Measurements from ENCODE around the gene DNASE2. TPM values are rescaled to one million over a fixed set of nuclear protein-coding genes. Genes with fewer than 3 reads are reported as not detected.

DNASE2 gene
- total and polyA plus RNA-seq, 2 of the 8 experiments (the other 6 are each of a cell fraction or from before 2014, with no cell fraction given) = 33.2 to 48.2 TPM

Small RNA genes lying within 50 kb of the gene (microRNA-seq; reads per million reads assigned to microRNA genes)
- gene MIR5695 (ENCODE audit: borderline microRNAs expressed in 2 of 2, borderline number of aligned reads in 2 of 2, borderline replicate concordance in 1 of 2) (0 reads per million in 2 experiments), gene MIR6794 (ENCODE audit: borderline microRNAs expressed in 2 of 2, borderline number of aligned reads in 2 of 2, borderline replicate concordance in 1 of 2) (0 to 0.41 reads per million in 2 experiments)

Small RNA genes lying within 50 kb of the gene (small RNA-seq; reads per million reads assigned to genes)
- not detected for gene MIR5695 (ENCODE audit: insufficient read depth)
- gene MIR6794 (ENCODE audit: insufficient read depth) = not detected

Other genes with a start within 250 kb of the DNASE2 start
- gene MAN2B1, start 214.7 kb downstream of the DNASE2 start, total RNA-seq (2021; fragmentation: NEBNext Ultra II Directional; extraction: Animal tissue kit (Norgen Biotek cat#: 25700)) = 71.1 and 76.3 TPM in 2 replicates
- gene MAN2B1, start 214.7 kb downstream of the DNASE2 start, polyA plus RNA-seq (2011; rRNA removed) = 55.3 and 73.6 TPM in 2 replicates
- 15.3 and 19.6 TPM in 2 replicates for gene WDR83, start 214.6 kb downstream of the DNASE2 start, total RNA-seq (2021; fragmentation: NEBNext Ultra II Directional; extraction: Animal tissue kit (Norgen Biotek cat#: 25700))
- gene WDR83, start 214.6 kb downstream of the DNASE2 start, polyA plus RNA-seq (2011; rRNA removed) = 12.6 and 24.5 TPM in 2 replicates
- 86.6 and 88.8 TPM in 2 replicates for gene DHPS, start 199.6 kb downstream of the DNASE2 start, total RNA-seq (2021; fragmentation: NEBNext Ultra II Directional; extraction: Animal tissue kit (Norgen Biotek cat#: 25700))
- 99.6 and 118 TPM in 2 replicates for gene DHPS, start 199.6 kb downstream of the DNASE2 start, polyA plus RNA-seq (2011; rRNA removed)
- not detected in 2 replicates for gene GNG14, start 193.5 kb downstream of the DNASE2 start, total RNA-seq (2021; fragmentation: NEBNext Ultra II Directional; extraction: Animal tissue kit (Norgen Biotek cat#: 25700))
- gene GNG14, start 193.5 kb downstream of the DNASE2 start, polyA plus RNA-seq (2011; rRNA removed) = not detected in 2 replicates
- gene FBXW9, start 184.8 kb downstream of the DNASE2 start, total RNA-seq (2021; fragmentation: NEBNext Ultra II Directional; extraction: Animal tissue kit (Norgen Biotek cat#: 25700)) = 10.8 and 11.1 TPM in 2 replicates
- gene FBXW9, start 184.8 kb downstream of the DNASE2 start, polyA plus RNA-seq (2011; rRNA removed) = 30.1 and 36.4 TPM in 2 replicates
- 110 and 112 TPM in 2 replicates for gene TNPO2, start 157.5 kb downstream of the DNASE2 start, total RNA-seq (2021; fragmentation: NEBNext Ultra II Directional; extraction: Animal tissue kit (Norgen Biotek cat#: 25700))
- 121 and 136 TPM in 2 replicates for gene TNPO2, start 157.5 kb downstream of the DNASE2 start, polyA plus RNA-seq (2011; rRNA removed)
- gene TRIR, start 146.8 kb downstream of the DNASE2 start, total RNA-seq (2021; fragmentation: NEBNext Ultra II Directional; extraction: Animal tissue kit (Norgen Biotek cat#: 25700)) = 149 and 156 TPM in 2 replicates
- gene TRIR, start 146.8 kb downstream of the DNASE2 start, polyA plus RNA-seq (2011; rRNA removed) = 130 and 167 TPM in 2 replicates
- gene GET3, start 144.0 kb downstream of the DNASE2 start, total RNA-seq (2021; fragmentation: NEBNext Ultra II Directional; extraction: Animal tissue kit (Norgen Biotek cat#: 25700)) = 105 and 106 TPM in 2 replicates
- gene GET3, start 144.0 kb downstream of the DNASE2 start, polyA plus RNA-seq (2011; rRNA removed) = 297 and 304 TPM in 2 replicates
- 4.6 TPM in 2 replicates for gene BEST2, start 129.7 kb downstream of the DNASE2 start, total RNA-seq (2021; fragmentation: NEBNext Ultra II Directional; extraction: Animal tissue kit (Norgen Biotek cat#: 25700))
- gene BEST2, start 129.7 kb downstream of the DNASE2 start, polyA plus RNA-seq (2011; rRNA removed) = 7.3 and 11.6 TPM in 2 replicates
- gene HOOK2, start 105.9 kb downstream of the DNASE2 start, total RNA-seq (2021; fragmentation: NEBNext Ultra II Directional; extraction: Animal tissue kit (Norgen Biotek cat#: 25700)) = 59.3 and 63.2 TPM in 2 replicates
- 23.8 and 39.2 TPM in 2 replicates for gene HOOK2, start 105.9 kb downstream of the DNASE2 start, polyA plus RNA-seq (2011; rRNA removed)
- 7.4 and 8.6 TPM in 2 replicates for gene JUNB, start 90.0 kb downstream of the DNASE2 start, total RNA-seq (2021; fragmentation: NEBNext Ultra II Directional; extraction: Animal tissue kit (Norgen Biotek cat#: 25700))
- gene JUNB, start 90.0 kb downstream of the DNASE2 start, polyA plus RNA-seq (2011; rRNA removed) = 10.0 and 14.1 TPM in 2 replicates
- gene PRDX2, start 79.6 kb downstream of the DNASE2 start, total RNA-seq (2021; fragmentation: NEBNext Ultra II Directional; extraction: Animal tissue kit (Norgen Biotek cat#: 25700)) = 380 and 404 TPM in 2 replicates
- gene PRDX2, start 79.6 kb downstream of the DNASE2 start, polyA plus RNA-seq (2011; rRNA removed) = 748 and 904 TPM in 2 replicates
- gene THSD8, start 79.4 kb downstream of the DNASE2 start, total RNA-seq (2021; fragmentation: NEBNext Ultra II Directional; extraction: Animal tissue kit (Norgen Biotek cat#: 25700)) = 41.3 and 42.3 TPM in 2 replicates
- 3.4 and 8.2 TPM in 2 replicates for gene THSD8, start 79.4 kb downstream of the DNASE2 start, polyA plus RNA-seq (2011; rRNA removed)
- gene RNASEH2A, start 74.9 kb downstream of the DNASE2 start, total RNA-seq (2021; fragmentation: NEBNext Ultra II Directional; extraction: Animal tissue kit (Norgen Biotek cat#: 25700)) = 67.5 and 67.9 TPM in 2 replicates
- 120 and 141 TPM in 2 replicates for gene RNASEH2A, start 74.9 kb downstream of the DNASE2 start, polyA plus RNA-seq (2011; rRNA removed)
- gene RTBDN, start 46.9 kb downstream of the DNASE2 start, total RNA-seq (2021; fragmentation: NEBNext Ultra II Directional; extraction: Animal tissue kit (Norgen Biotek cat#: 25700)) = 4.8 and 5.8 TPM in 2 replicates
- gene RTBDN, start 46.9 kb downstream of the DNASE2 start, polyA plus RNA-seq (2011; rRNA removed) = 4.0 and 4.4 TPM in 2 replicates
- 25.2 and 28.3 TPM in 2 replicates for gene MAST1, start 42.9 kb downstream of the DNASE2 start, total RNA-seq (2021; fragmentation: NEBNext Ultra II Directional; extraction: Animal tissue kit (Norgen Biotek cat#: 25700))
- gene MAST1, start 42.9 kb downstream of the DNASE2 start, polyA plus RNA-seq (2011; rRNA removed) = 15.6 and 27.5 TPM in 2 replicates
- gene KLF1, start 5.8 kb upstream of the DNASE2 start, total RNA-seq (2021; fragmentation: NEBNext Ultra II Directional; extraction: Animal tissue kit (Norgen Biotek cat#: 25700)) = 0.59 and 0.84 TPM in 2 replicates
- 0.91 and 1.0 TPM in 2 replicates for gene KLF1, start 5.8 kb upstream of the DNASE2 start, polyA plus RNA-seq (2011; rRNA removed)
- gene GCDH, start 9.7 kb upstream of the DNASE2 start, total RNA-seq (2021; fragmentation: NEBNext Ultra II Directional; extraction: Animal tissue kit (Norgen Biotek cat#: 25700)) = 63.8 and 67.3 TPM in 2 replicates
- gene GCDH, start 9.7 kb upstream of the DNASE2 start, polyA plus RNA-seq (2011; rRNA removed) = 89.4 and 134 TPM in 2 replicates
- gene SYCE2, start 37.8 kb upstream of the DNASE2 start, total RNA-seq (2021; fragmentation: NEBNext Ultra II Directional; extraction: Animal tissue kit (Norgen Biotek cat#: 25700)) = 0.46 and 0.97 TPM in 2 replicates
- 0.69 and 0.71 TPM in 2 replicates for gene SYCE2, start 37.8 kb upstream of the DNASE2 start, polyA plus RNA-seq (2011; rRNA removed)
- 103 and 108 TPM in 2 replicates for gene FARSA, start 52.3 kb upstream of the DNASE2 start, total RNA-seq (2021; fragmentation: NEBNext Ultra II Directional; extraction: Animal tissue kit (Norgen Biotek cat#: 25700))
- 61.0 and 100 TPM in 2 replicates for gene FARSA, start 52.3 kb upstream of the DNASE2 start, polyA plus RNA-seq (2011; rRNA removed)
- 1,155 and 1,177 TPM in 2 replicates for gene CALR, start 57.2 kb upstream of the DNASE2 start, total RNA-seq (2021; fragmentation: NEBNext Ultra II Directional; extraction: Animal tissue kit (Norgen Biotek cat#: 25700))
- 418 and 591 TPM in 2 replicates for gene CALR, start 57.2 kb upstream of the DNASE2 start, polyA plus RNA-seq (2011; rRNA removed)
- 73.3 and 76.1 TPM in 2 replicates for gene RAD23A, start 64.4 kb upstream of the DNASE2 start, total RNA-seq (2021; fragmentation: NEBNext Ultra II Directional; extraction: Animal tissue kit (Norgen Biotek cat#: 25700))
- gene RAD23A, start 64.4 kb upstream of the DNASE2 start, polyA plus RNA-seq (2011; rRNA removed) = 40.0 and 80.1 TPM in 2 replicates
- gene GADD45GIP1, start 75.8 kb upstream of the DNASE2 start, total RNA-seq (2021; fragmentation: NEBNext Ultra II Directional; extraction: Animal tissue kit (Norgen Biotek cat#: 25700)) = 42.2 and 45.5 TPM in 2 replicates
- gene GADD45GIP1, start 75.8 kb upstream of the DNASE2 start, polyA plus RNA-seq (2011; rRNA removed) = 42.6 and 58.5 TPM in 2 replicates
- gene DAND5, start 88.1 kb upstream of the DNASE2 start, total RNA-seq (2021; fragmentation: NEBNext Ultra II Directional; extraction: Animal tissue kit (Norgen Biotek cat#: 25700)) = 0.17 and 0.25 TPM in 2 replicates
- gene DAND5, start 88.1 kb upstream of the DNASE2 start, polyA plus RNA-seq (2011; rRNA removed) = 0.13 and 0.14 TPM in 2 replicates
- gene NFIX, start 114.0 kb upstream of the DNASE2 start, total RNA-seq (2021; fragmentation: NEBNext Ultra II Directional; extraction: Animal tissue kit (Norgen Biotek cat#: 25700)) = 0.20 and 0.27 TPM in 2 replicates
- 0.03 and 0.08 TPM in 2 replicates for gene NFIX, start 114.0 kb upstream of the DNASE2 start, polyA plus RNA-seq (2011; rRNA removed)
- gene LYL1, start 221.4 kb upstream of the DNASE2 start, total RNA-seq (2021; fragmentation: NEBNext Ultra II Directional; extraction: Animal tissue kit (Norgen Biotek cat#: 25700)) = 0.58 and 0.65 TPM in 2 replicates
- gene LYL1, start 221.4 kb upstream of the DNASE2 start, polyA plus RNA-seq (2011; rRNA removed) = 0.76 and 1.0 TPM in 2 replicates
- gene TRMT1, start 235.3 kb upstream of the DNASE2 start, total RNA-seq (2021; fragmentation: NEBNext Ultra II Directional; extraction: Animal tissue kit (Norgen Biotek cat#: 25700)) = 96.6 and 99.3 TPM in 2 replicates
- 77.4 and 118 TPM in 2 replicates for gene TRMT1, start 235.3 kb upstream of the DNASE2 start, polyA plus RNA-seq (2011; rRNA removed)
- gene NACC1, start 236.8 kb upstream of the DNASE2 start, total RNA-seq (2021; fragmentation: NEBNext Ultra II Directional; extraction: Animal tissue kit (Norgen Biotek cat#: 25700)) = 226 and 234 TPM in 2 replicates
- 301 and 541 TPM in 2 replicates for gene NACC1, start 236.8 kb upstream of the DNASE2 start, polyA plus RNA-seq (2011; rRNA removed)

Data from H1 (cell line).